Body of pancreas (tissue), 4 donors: ENCODE results near the gene DCUN1D4. TPM values are rescaled to one million over a fixed set of nuclear protein-coding genes. Genes with fewer than 3 reads are reported as not detected.

ENCODE experiments used
- ATAC-seq: fragments of 150-250 bp; one replicate; pipeline ENCODE4 v1.9.1; 2016
- DNase-seq, 4 donors: peaks; one replicate each; pipeline ENCODE4 v3.0.0-alpha.2; 2019
- H3K27ac ChIP-seq, 4 donors: fragments of 200-600 bp; sonication (generic); 1 replicate in 3 of 4; 2 replicates in 1 of 4; pipeline versions ENCODE4 v1.5.1 to v1.6.1; 2016 to 2019; ENCODE audit warnings: mild to moderate bottlenecking in 1 of 4, mixed read lengths in 1 of 4, moderate library complexity in 1 of 4
- H3K27me3 ChIP-seq, 2 donors: fragments of 200-600 bp; sonication (generic); one replicate each; pipeline ENCODE4 v1.6.0; 2016; ENCODE audit warnings: mild to moderate bottlenecking in 1 of 2
- H3K36me3 ChIP-seq, 2 donors: fragments of 200-600 bp; sonication (generic); replicated peaks in 1 of 2; 2 replicates each; pipeline ENCODE4 v1.5.1; 2016; ENCODE audit warnings: low read depth in 2 of 2; ENCODE audit not compliant: insufficient read depth in 1 of 2
- H3K4me1 ChIP-seq: fragments of 200-600 bp; sonication (generic); one replicate; pipeline ENCODE4 v1.6.0; 2016
- H3K4me3 ChIP-seq, 2 donors: fragments of 200-600 bp; sonication (generic); 1 replicate in 1 of 2; 2 replicates in 1 of 2; pipeline ENCODE4 v1.5.1; 2016 to 2019
- H3K9me3 ChIP-seq, 3 donors: fragments of 200-600 bp; sonication (generic); 1 replicate in 2 of 3; 2 replicates in 1 of 3; pipeline ENCODE4 v1.5.1; 2016
- CTCF ChIP-seq, 7 experiments: fragments of 450-650 bp in 4 of 7; fragments of 200-600 bp in 3 of 7; sonication (generic) in 3 of 7; IDR thresholded peaks; one replicate each; pipeline ENCODE4 v1.5.1; 2016 to 2019; ENCODE audit warnings: antibody characterized with exemption in 7 of 7
- POLR2A ChIP-seq, 3 donors: fragments of 450-650 bp; IDR thresholded peaks; one replicate each; pipeline ENCODE4 v1.6.1; 2016; ENCODE audit warnings: antibody characterized with exemption in 3 of 3, mild to moderate bottlenecking in 2 of 3
- WGBS, 2 donors: methylation state at CpG; one replicate each; pipeline ENCODE4 v1.1.5; 2017; 5-methylcytosine and 5-hydroxymethylcytosine counted together
- intact Hi-C: fragments of 100-400 bp; cut with DNase I; formaldehyde crosslinking; loops from one replicate; pipeline ENCODE4 v1.15.1; 2023
- total RNA-seq, 2 donors: library from RNA; depleted of rRNA; stranded (reverse); fragments of >200 nt; gene quantifications; one replicate each; pipeline ENCODE4 v1.1.0, GENCODE V29; 2016

The DCUN1D4 gene
- total RNA-seq, 2 donors from 2014 or later, result 26.7 to 38.7 TPM

- intact Hi-C loops, result no loop called here
- Histone ChIP-seq H3K9me3 (no peaks in the 10 kb centered on the region), H3K4me1 (peaks cover 8% of the 10 kb centered on the region), H3K27me3 (no peaks in the 10 kb centered on the region), H3K36me3 (no peaks in the 10 kb centered on the region), H3K27ac (no peak overlapping the region), H3K4me3 (no peak overlapping the region)
- TF ChIP-seq POLR2A (IDR thresholded peaks at IDR 0.05) (no peak), CTCF (IDR thresholded peaks at IDR 0.05) (no peak)
- 77 to 87% methylated on average over 4 of the region's 4 CpGs for WGBS, 2 donors
- ATAC-seq, result no peak
- DNase-seq, result no peak
Observed at GRCh38 chr4:51840781-51841180, 2.2 kb upstream of the DCUN1D4 start.

- H3K27ac ChIP-seq, result peak overlapping the region; percentile 54 to 96 (median 72)
- H3K4me3 ChIP-seq, result peak overlapping the region; percentile 14 to 85
- DNase-seq (peak in 3 of 4 donors; percentile 8 to 31 (median 10)), ATAC-seq (no peak)
- peaks cover 8% of the 10 kb centered on the region for H3K4me1 ChIP-seq
- H3K9me3 ChIP-seq, result no peaks in the 10 kb centered on the region
- whole genome bisulfite sequencing, 2 donors, result 1 to 2% methylated on average over 20 of the region's 20 CpGs
- no peaks in the 10 kb centered on the region for H3K36me3 ChIP-seq
- intact Hi-C loops, result no loop called here
- TF ChIP-seq POLR2A (IDR thresholded peaks at IDR 0.05), result no peak
- no peak for TF ChIP-seq CTCF (IDR thresholded peaks at IDR 0.05)
- no peaks in the 10 kb centered on the region for H3K27me3 ChIP-seq
Observed at GRCh38 chr4:51842167-51842553, 793 bp upstream of the DCUN1D4 start.

GRCh38 chr4:51843309-51844152 is 578 bp downstream of the DCUN1D4 start:
- intact Hi-C loops, result no loop called here
- no peaks in the 10 kb centered on the region for H3K36me3 ChIP-seq
- H3K27me3 ChIP-seq, result no peaks in the 10 kb centered on the region
- H3K4me1 ChIP-seq, result peaks cover 8% of the 10 kb centered on the region
- ATAC-seq (peak; percentile 31), DNase-seq (peak; percentile 63 to 70 (median 66))
- H3K27ac ChIP-seq, result peak overlapping the region; percentile 85 to 96 (median 88)
- TF ChIP-seq CTCF (IDR thresholded peaks at IDR 0.05) (no peak), POLR2A (IDR thresholded peaks at IDR 0.05) (no peak)
- no peaks in the 10 kb centered on the region for H3K9me3 ChIP-seq
- 1 to 2% methylated on average over 36 to 38 of the region's 64 CpGs for WGBS, 2 donors
- peak overlapping the region; percentile 85 to 89 for H3K4me3 ChIP-seq

GRCh38 chr4:51844153-51845054 is 1.5 kb downstream of the DCUN1D4 start:
- WGBS, 2 donors, result 0 to 1% methylated on average over 17 to 70 of the region's 71 CpGs
- no peaks in the 10 kb centered on the region for H3K36me3 ChIP-seq
- ATAC-seq (peak; percentile 72), DNase-seq (peak; percentile 92 to 97 (median 94))
- no peaks in the 10 kb centered on the region for H3K27me3 ChIP-seq
- H3K27ac ChIP-seq, result peak overlapping the region; percentile 85 to 96 (median 88)
- no peaks in the 10 kb centered on the region for H3K9me3 ChIP-seq
- peaks cover 8% of the 10 kb centered on the region for H3K4me1 ChIP-seq
- no peak for TF ChIP-seq CTCF (IDR thresholded peaks at IDR 0.05)
- TF ChIP-seq POLR2A (IDR thresholded peaks at IDR 0.05), result peak; percentile 21 to 52 (median 47)
- intact Hi-C loops, result no loop called here
- peak overlapping the region; percentile 85 to 89 for H3K4me3 ChIP-seq
